WTC11 (cell line): ENCODE results near the gene R3HDM4. TPM values are rescaled to one million over a fixed set of nuclear protein-coding genes. Genes with fewer than 3 reads are reported as not detected.
A peak's percentile ranks its signal among the peaks of the same experiment; 100 is the strongest.

Source experiments
- ATAC-seq: fragments of 200-7000 bp; cut with Tn5 transposase; 2 replicates; pipeline ENCODE4 v1.10.0; 2021; ENCODE audit warnings: mild to moderate bottlenecking, moderate library complexity
- CTCF ChIA-PET: fragments of 300-600 bp; sonication (Branson Sonifier 250); formaldehyde crosslinking; loops from one replicate; lab custom pipeline; 2021; ENCODE audit warnings: antibody characterized with exemption; lab: Charles Lee
- POLR2A ChIA-PET: fragments of 350-600 bp; sonication (Branson Sonifier 250); formaldehyde crosslinking; loops from one replicate; lab custom pipeline; 2021; ENCODE audit warnings: antibody characterized with exemption; lab: Charles Lee
- DNase-seq: peaks from one replicate; pipeline ENCODE4 v3.0.0; 2021; ENCODE audit warnings: low spot score
- H3K27ac Mint-ChIP-seq: 2 replicates; pipeline ENCODE4 v1.8.0; 2021; ENCODE audit warnings: mixed read lengths
- H3K27me3 Mint-ChIP-seq: 2 replicates; pipeline ENCODE4 v1.8.0; 2021; ENCODE audit warnings: low read depth, mild to moderate bottlenecking, moderate library complexity, mixed read lengths
- H3K36me3 Mint-ChIP-seq: 2 replicates; pipeline ENCODE4 v1.8.0; 2021; ENCODE audit warnings: mixed read lengths
- H3K4me1 Mint-ChIP-seq: 2 replicates; pipeline ENCODE4 v1.8.0; 2022; ENCODE audit warnings: mixed read lengths
- H3K4me3 Mint-ChIP-seq: 2 replicates; pipeline ENCODE4 v1.8.0; 2021; ENCODE audit warnings: mild to moderate bottlenecking, moderate library complexity, mixed read lengths
- H3K9me3 Mint-ChIP-seq: 2 replicates; pipeline ENCODE4 v1.8.0; 2021; ENCODE audit warnings: mixed read lengths
- ATF3 ChIP-seq: sonication (generic); formaldehyde crosslinking; conservative IDR thresholded peaks from 2 replicates; pipeline ENCODE4 v1.8.1; 2022; ENCODE audit warnings: mild to moderate bottlenecking, missing genetic modification reagents
- E2F4 ChIP-seq: sonication (generic); formaldehyde crosslinking; IDR thresholded peaks from 2 replicates; pipeline ENCODE4 v1.8.1; 2022; ENCODE audit warnings: low read depth, mild to moderate bottlenecking, moderate library complexity, missing genetic modification reagents, borderline replicate concordance
- HMGXB4 ChIP-seq: sonication (generic); formaldehyde crosslinking; IDR thresholded peaks from 2 replicates; pipeline ENCODE4 v1.8.1; 2023; ENCODE audit warnings: mild to moderate bottlenecking, moderate library complexity, missing genetic modification reagents
- NFYB ChIP-seq: sonication (generic); formaldehyde crosslinking; conservative IDR thresholded peaks from 2 replicates; pipeline ENCODE4 v1.8.0; 2022; ENCODE audit warnings: low read depth, missing genetic modification reagents
- OVOL2 ChIP-seq: fragments of 250-450 bp; sonication (Bioruptor Pico); IDR thresholded peaks from 2 replicates; pipeline ENCODE4 v1.9.0; 2021; ENCODE audit warnings: mild to moderate bottlenecking, borderline replicate concordance
- RELA ChIP-seq: sonication (generic); formaldehyde crosslinking; IDR thresholded peaks from 2 replicates; pipeline ENCODE4 v1.8.1; 2022; ENCODE audit warnings: missing genetic modification reagents, mild to moderate bottlenecking, borderline replicate concordance
- SMAD4 ChIP-seq: sonication (generic); formaldehyde crosslinking; IDR thresholded peaks from 2 replicates; pipeline ENCODE4 v1.8.0; 2022; ENCODE audit warnings: mild to moderate bottlenecking, missing genetic modification reagents
- SP1 ChIP-seq: sonication (generic); formaldehyde crosslinking; conservative IDR thresholded peaks from 2 replicates; pipeline ENCODE4 v1.8.1; 2022; ENCODE audit warnings: missing genetic modification reagents
- TP53 ChIP-seq: sonication (generic); formaldehyde crosslinking; IDR thresholded peaks from 2 replicates; pipeline ENCODE4 v1.8.1; 2023; ENCODE audit warnings: mild to moderate bottlenecking, missing genetic modification reagents
- USF2 ChIP-seq: sonication (generic); formaldehyde crosslinking; IDR thresholded peaks from 2 replicates; pipeline ENCODE4 v1.8.1; 2023; ENCODE audit warnings: mild to moderate bottlenecking, missing genetic modification reagents, moderate library complexity
- ZNF317 ChIP-seq: sonication (generic); formaldehyde crosslinking; IDR thresholded peaks from 2 replicates; pipeline ENCODE4 v1.8.1; 2023; ENCODE audit warnings: low read depth, mild to moderate bottlenecking, moderate library complexity, missing genetic modification reagents, borderline replicate concordance
- ZNF512 ChIP-seq: sonication (generic); formaldehyde crosslinking; IDR thresholded peaks from 2 replicates; pipeline ENCODE4 v1.8.1; 2022; ENCODE audit warnings: missing genetic modification reagents, borderline replicate concordance
- ZSCAN18 ChIP-seq: fragments of 250-450 bp; sonication (Bioruptor Pico); IDR thresholded peaks from 2 replicates; pipeline ENCODE4 v2.1.2; 2022; ENCODE audit warnings: mild to moderate bottlenecking, moderate library complexity
- total RNA-seq: library from RNA; stranded (reverse); gene quantifications from 3 replicates; pipeline ENCODE4 v1.2.3, GENCODE V29; 2021
- TF ChIP-seq, protein P1 (sequence below): fragments of 200-600 bp; IDR thresholded peaks from 2 replicates; pipeline ENCODE4 v1.8.0; 2022; ENCODE audit warnings: antibody characterized with exemption
- TF ChIP-seq, protein P2 (sequence below): fragments of 250-450 bp; sonication (Bioruptor Pico); conservative IDR thresholded peaks from 2 replicates; pipeline ENCODE4 v1.9.0; 2021; ENCODE audit warnings: mild to moderate bottlenecking
- TF ChIP-seq, protein P3 (sequence below): sonication (generic); formaldehyde crosslinking; IDR thresholded peaks from 2 replicates; pipeline ENCODE4 v1.8.0; 2023; ENCODE audit warnings: missing genetic modification reagents

Gene R3HDM4
- total RNA-seq, 1 experiment from 2014 or later, result 99.5 TPM

GRCh38 chr19:941292-942132 lies 28.5 kb upstream of the R3HDM4 start:
- H3K9me3 Mint-ChIP-seq, result no peaks in the 10 kb centered on the region
- ATAC-seq (no peak), DNase-seq (no peak)
- H3K36me3 Mint-ChIP-seq, result peaks cover 36% of the 10 kb centered on the region
- H3K4me3 Mint-ChIP-seq, result no peak overlapping the region
- ChIA-PET POLR2A (no interaction called here), CTCF (no interaction called here)
- no peaks in the 10 kb centered on the region for H3K27me3 Mint-ChIP-seq
- peak overlapping the region; percentile 65; the same call in 1 of the 2 replicates for H3K27ac Mint-ChIP-seq
- H3K4me1 Mint-ChIP-seq, result no peaks in the 10 kb centered on the region
- TF ChIP-seq E2F4, result no peak
- no peak for TF ChIP-seq ZNF512
- TF ChIP-seq, protein P1, sequence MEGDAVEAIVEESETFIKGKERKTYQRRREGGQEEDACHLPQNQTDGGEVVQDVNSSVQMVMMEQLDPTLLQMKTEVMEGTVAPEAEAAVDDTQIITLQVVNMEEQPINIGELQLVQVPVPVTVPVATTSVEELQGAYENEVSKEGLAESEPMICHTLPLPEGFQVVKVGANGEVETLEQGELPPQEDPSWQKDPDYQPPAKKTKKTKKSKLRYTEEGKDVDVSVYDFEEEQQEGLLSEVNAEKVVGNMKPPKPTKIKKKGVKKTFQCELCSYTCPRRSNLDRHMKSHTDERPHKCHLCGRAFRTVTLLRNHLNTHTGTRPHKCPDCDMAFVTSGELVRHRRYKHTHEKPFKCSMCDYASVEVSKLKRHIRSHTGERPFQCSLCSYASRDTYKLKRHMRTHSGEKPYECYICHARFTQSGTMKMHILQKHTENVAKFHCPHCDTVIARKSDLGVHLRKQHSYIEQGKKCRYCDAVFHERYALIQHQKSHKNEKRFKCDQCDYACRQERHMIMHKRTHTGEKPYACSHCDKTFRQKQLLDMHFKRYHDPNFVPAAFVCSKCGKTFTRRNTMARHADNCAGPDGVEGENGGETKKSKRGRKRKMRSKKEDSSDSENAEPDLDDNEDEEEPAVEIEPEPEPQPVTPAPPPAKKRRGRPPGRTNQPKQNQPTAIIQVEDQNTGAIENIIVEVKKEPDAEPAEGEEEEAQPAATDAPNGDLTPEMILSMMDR, result no peak
- TF ChIP-seq, protein P2, sequence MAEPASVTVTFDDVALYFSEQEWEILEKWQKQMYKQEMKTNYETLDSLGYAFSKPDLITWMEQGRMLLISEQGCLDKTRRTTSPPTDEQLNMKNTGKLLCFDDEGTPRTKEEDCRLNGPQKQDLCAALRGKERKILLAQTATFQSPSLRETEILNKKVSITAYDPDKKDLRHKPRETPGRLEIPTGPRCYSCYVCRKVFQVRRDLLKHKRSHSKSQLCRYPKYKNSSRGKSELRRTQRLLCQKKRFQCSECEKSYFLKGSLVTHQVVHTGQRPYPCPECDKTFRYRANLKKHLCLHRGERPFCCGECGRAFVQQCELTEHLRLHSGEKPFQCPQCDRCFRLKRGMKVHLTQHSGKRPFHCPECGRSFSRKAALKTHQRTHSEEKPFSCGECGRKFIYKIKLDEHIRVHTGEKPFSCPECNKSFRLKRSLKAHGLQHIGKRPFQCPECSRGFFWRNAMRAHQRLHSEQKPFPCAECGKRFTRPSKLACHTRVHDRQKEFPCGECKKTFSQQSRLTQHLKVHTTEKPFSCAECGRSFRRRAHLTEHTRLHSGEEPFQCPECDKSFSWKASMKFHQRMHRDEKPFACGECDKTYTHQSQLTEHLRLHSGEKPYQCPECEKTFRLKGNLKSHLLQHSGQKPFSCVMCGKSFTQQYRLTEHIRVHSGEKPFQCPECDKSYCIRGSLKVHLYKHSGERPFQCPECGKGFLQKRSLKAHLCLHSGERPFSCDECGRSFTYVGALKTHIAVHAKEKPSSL, result no peak
- TF ChIP-seq ZSCAN18 (CRISPR knock-in tag), result no peak
- TF ChIP-seq TP53 (CRISPR knock-in tag), result no peak
- no peak for TF ChIP-seq ZNF317
- TF ChIP-seq HMGXB4, result no peak
- TF ChIP-seq RELA (CRISPR knock-in tag), result no peak

- Mint-ChIP-seq H3K36me3 (peaks cover 36% of the 10 kb centered on the region), H3K9me3 (no peaks in the 10 kb centered on the region), H3K27ac (0 out of 2 replicates have a peak overlapping the region, but pooled peaks have one; percentile 82), H3K4me1 (no peaks in the 10 kb centered on the region), H3K27me3 (no peaks in the 10 kb centered on the region), H3K4me3 (no peak overlapping the region)
- ChIA-PET POLR2A (no interaction called here), CTCF (no interaction called here)
- DNase-seq, result no peak
- ATAC-seq, result no peak
- TF ChIP-seq USF2 (CRISPR knock-in tag) (no peak), HMGXB4 (no peak), OVOL2 (CRISPR knock-in tag) (no peak), TP53 (CRISPR knock-in tag) (no peak), SMAD4 (no peak), ATF3 (CRISPR knock-in tag) (no peak), NFYB (no peak), SP1 (CRISPR knock-in tag) (no peak)
- TF ChIP-seq, protein P3, sequence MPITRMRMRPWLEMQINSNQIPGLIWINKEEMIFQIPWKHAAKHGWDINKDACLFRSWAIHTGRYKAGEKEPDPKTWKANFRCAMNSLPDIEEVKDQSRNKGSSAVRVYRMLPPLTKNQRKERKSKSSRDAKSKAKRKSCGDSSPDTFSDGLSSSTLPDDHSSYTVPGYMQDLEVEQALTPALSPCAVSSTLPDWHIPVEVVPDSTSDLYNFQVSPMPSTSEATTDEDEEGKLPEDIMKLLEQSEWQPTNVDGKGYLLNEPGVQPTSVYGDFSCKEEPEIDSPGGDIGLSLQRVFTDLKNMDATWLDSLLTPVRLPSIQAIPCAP, result no peak
Observed at GRCh38 chr19:940591-941291, 27.7 kb upstream of the R3HDM4 start.
